ENCODE results near the gene LRFN5. TPM values are rescaled to one million over a fixed set of nuclear protein-coding genes. Genes with fewer than 3 reads are reported as not detected.

Gene LRFN5
- total and polyA plus RNA-seq, 7 donors, result 0.06 to 1.3 (median 0.27) TPM

GRCh38 chr14:41859336-41859735, 252.7 kb downstream of the LRFN5 start:
- intact Hi-C loops (cut with DNase I), result no loop called here
- H3K27ac ChIP-seq, result no peak overlapping the region
- no peaks in the 10 kb centered on the region for H3K27me3 ChIP-seq (ENCODE audit: insufficient read depth in 3 of 3, low read length in 2 of 3)
- H3K4me3 ChIP-seq, result no peak overlapping the region
- H3K4me1 ChIP-seq, result no peaks in the 10 kb centered on the region
- no peaks in the 10 kb centered on the region for H3K36me3 ChIP-seq (ENCODE audit: insufficient read depth in 1 of 2, low read depth in 1 of 2)
- H3K9me3 ChIP-seq, result no peaks in the 10 kb centered on the region
- DNase-seq, result no peak
- WGBS, 3 donors, result 62 to 68% (median 64%) methylated on average over 2 of the region's 2 CpGs
- ATAC-seq, result no peak
- no peak for TF ChIP-seq CTCF (IDR thresholded peaks at IDR 0.05)

- Histone ChIP-seq H3K4me3 (no peak overlapping the region), H3K4me1 (no peaks in the 10 kb centered on the region), H3K27ac (no peak overlapping the region), H3K27me3 (ENCODE audit: insufficient read depth in 3 of 3, low read length in 2 of 3) (no peaks in the 10 kb centered on the region), H3K9me3 (no peaks in the 10 kb centered on the region), H3K36me3 (ENCODE audit: insufficient read depth in 1 of 2, low read depth in 1 of 2) (no peaks in the 10 kb centered on the region)
- intact Hi-C loops (cut with DNase I), result no loop called here
- DNase-seq, result no peak
- TF ChIP-seq CTCF (IDR thresholded peaks at IDR 0.05), result no peak
- ATAC-seq, result no peak
- 48 to 54% (median 48%) methylated on average over 1 of the region's 1 CpG for WGBS, 3 donors
Observed at GRCh38 chr14:41860586-41860985, 253.9 kb downstream of the LRFN5 start.

- H3K4me1 ChIP-seq, result no peaks in the 10 kb centered on the region
- DNase-seq, result no peak
- no peak overlapping the region for H3K4me3 ChIP-seq
- ATAC-seq, result no peak
- no peak for TF ChIP-seq CTCF (IDR thresholded peaks at IDR 0.05)
- H3K9me3 ChIP-seq, result no peaks in the 10 kb centered on the region
- H3K36me3 ChIP-seq (ENCODE audit: insufficient read depth in 1 of 2, low read depth in 1 of 2), result no peaks in the 10 kb centered on the region
- intact Hi-C loops (cut with DNase I), result no loop called here
- no peaks in the 10 kb centered on the region for H3K27me3 ChIP-seq (ENCODE audit: insufficient read depth in 3 of 3, low read length in 2 of 3)
- no peak overlapping the region for H3K27ac ChIP-seq
Observed at GRCh38 chr14:41865894-41866293, 259.2 kb downstream of the LRFN5 start.

- TF ChIP-seq CTCF (IDR thresholded peaks at IDR 0.05), result no peak
- 55 to 70% (median 61%) methylated on average over 3 of the region's 3 CpGs for WGBS, 3 donors
- ATAC-seq (no peak), DNase-seq (no peak)
- Histone ChIP-seq H3K9me3 (no peaks in the 10 kb centered on the region), H3K4me1 (no peaks in the 10 kb centered on the region), H3K4me3 (no peak overlapping the region), H3K36me3 (ENCODE audit: insufficient read depth in 1 of 2, low read depth in 1 of 2) (no peaks in the 10 kb centered on the region), H3K27ac (no peak overlapping the region), H3K27me3 (ENCODE audit: insufficient read depth in 3 of 3, low read length in 2 of 3) (no peaks in the 10 kb centered on the region)
- intact Hi-C loops (cut with DNase I), result no loop called here
Observed at GRCh38 chr14:41868396-41868795, 261.7 kb downstream of the LRFN5 start.

- no peaks in the 10 kb centered on the region for H3K36me3 ChIP-seq (ENCODE audit: insufficient read depth in 1 of 2, low read depth in 1 of 2)
- H3K27me3 ChIP-seq (ENCODE audit: insufficient read depth in 3 of 3, low read length in 2 of 3), result no peaks in the 10 kb centered on the region
- H3K4me3 ChIP-seq, result no peak overlapping the region
- intact Hi-C loops (cut with DNase I), result no loop called here
- TF ChIP-seq CTCF (IDR thresholded peaks at IDR 0.05), result no peak
- 22 to 31% (median 22%) methylated on average over 4 of the region's 4 CpGs for WGBS, 3 donors
- DNase-seq (no peak), ATAC-seq (no peak)
- H3K27ac ChIP-seq, result no peak overlapping the region
- no peaks in the 10 kb centered on the region for H3K4me1 ChIP-seq
- H3K9me3 ChIP-seq, result no peaks in the 10 kb centered on the region
Observed at GRCh38 chr14:41872931-41873685, 266.4 kb downstream of the LRFN5 start.
